Breast epithelium (tissue), 3 donors: ENCODE measurements around the gene DMD.

ENCODE experiments used
- POLR2A ChIP-seq: fragments of 450-650 bp; IDR thresholded peaks from one replicate; pipeline ENCODE4 v1.6.1; 2016; ENCODE audit warnings: antibody characterized with exemption, mild to moderate bottlenecking, moderate library complexity
- POLR2AphosphoS5 ChIP-seq, 3 donors: sonication (generic); formaldehyde crosslinking; IDR thresholded peaks; one replicate each; pipeline ENCODE4 v1.6.1; 2017; ENCODE audit warnings: antibody characterized with exemption in 3 of 3
- TF ChIP-seq, protein P1 (sequence below), 3 donors: fragments of 450-650 bp; IDR thresholded peaks; one replicate each; pipeline ENCODE4 v1.5.1; 2016 to 2017; ENCODE audit warnings: antibody characterized with exemption in 3 of 3, mild to moderate bottlenecking in 3 of 3, moderate library complexity in 3 of 3

- TF ChIP-seq, protein P1, sequence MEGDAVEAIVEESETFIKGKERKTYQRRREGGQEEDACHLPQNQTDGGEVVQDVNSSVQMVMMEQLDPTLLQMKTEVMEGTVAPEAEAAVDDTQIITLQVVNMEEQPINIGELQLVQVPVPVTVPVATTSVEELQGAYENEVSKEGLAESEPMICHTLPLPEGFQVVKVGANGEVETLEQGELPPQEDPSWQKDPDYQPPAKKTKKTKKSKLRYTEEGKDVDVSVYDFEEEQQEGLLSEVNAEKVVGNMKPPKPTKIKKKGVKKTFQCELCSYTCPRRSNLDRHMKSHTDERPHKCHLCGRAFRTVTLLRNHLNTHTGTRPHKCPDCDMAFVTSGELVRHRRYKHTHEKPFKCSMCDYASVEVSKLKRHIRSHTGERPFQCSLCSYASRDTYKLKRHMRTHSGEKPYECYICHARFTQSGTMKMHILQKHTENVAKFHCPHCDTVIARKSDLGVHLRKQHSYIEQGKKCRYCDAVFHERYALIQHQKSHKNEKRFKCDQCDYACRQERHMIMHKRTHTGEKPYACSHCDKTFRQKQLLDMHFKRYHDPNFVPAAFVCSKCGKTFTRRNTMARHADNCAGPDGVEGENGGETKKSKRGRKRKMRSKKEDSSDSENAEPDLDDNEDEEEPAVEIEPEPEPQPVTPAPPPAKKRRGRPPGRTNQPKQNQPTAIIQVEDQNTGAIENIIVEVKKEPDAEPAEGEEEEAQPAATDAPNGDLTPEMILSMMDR (IDR thresholded peaks at IDR 0.05), result no peak
- no peak for TF ChIP-seq POLR2A
- no peak for TF ChIP-seq POLR2AphosphoS5 (IDR thresholded peaks at IDR 0.05)
These were observed 197.3 kb downstream of the DMD start for GRCh38 chrX:33014086-33014485.
